SJCRH30 (cell line): ENCODE data around the gene GRID1. TPM values are rescaled to one million over a fixed set of nuclear protein-coding genes. Genes with fewer than 3 reads are reported as not detected.
"Not testable (repeated sequence)": the region's sequence is repeated elsewhere in the genome, so short reads cannot be mapped to it uniquely, and the experiment has no call there.

Experiments
- DNase-seq, 2 experiments: peaks; one replicate each; pipeline ENCODE4 v3.0.0-alpha.2; 2015 to 2020
- H3K27ac ChIP-seq: fragments of 250-450 bp; sonication (Bioruptor Pico); 2 replicates; pipeline ENCODE4 v1.5.1; 2020; ENCODE audit warnings: mild to moderate bottlenecking, moderate library complexity
- H3K27me3 ChIP-seq: fragments of 250-450 bp; sonication (Bioruptor Pico); 2 replicates; pipeline ENCODE4 v1.5.1; 2020; ENCODE audit warnings: mild to moderate bottlenecking, moderate library complexity
- H3K36me3 ChIP-seq: fragments of 250-450 bp; sonication (Bioruptor Pico); 2 replicates; pipeline ENCODE4 v1.5.1; 2020; ENCODE audit warnings: mild to moderate bottlenecking, moderate library complexity
- H3K4me1 ChIP-seq: fragments of 250-450 bp; sonication (Bioruptor Pico); 2 replicates; pipeline ENCODE4 v1.5.1; 2020; ENCODE audit warnings: mild to moderate bottlenecking, moderate library complexity
- H3K4me3 ChIP-seq: fragments of 250-450 bp; sonication (Bioruptor Pico); 2 replicates; pipeline ENCODE4 v1.5.1; 2020; ENCODE audit warnings: mild to moderate bottlenecking, moderate library complexity
- H3K9me3 ChIP-seq: fragments of 250-450 bp; sonication (Bioruptor Pico); replicated peaks from 2 replicates; pipeline ENCODE4 v1.5.1; 2020; ENCODE audit warnings: mild to moderate bottlenecking, moderate library complexity
- total RNA-seq: library from RNA; depleted of rRNA; stranded (reverse); fragments of >200 nt; shearing (Covaris generic); gene quantifications from 2 replicates; pipeline ENCODE4 v1.2.3, GENCODE V29; 2014

GRID1 gene
- total RNA-seq, 1 experiment from 2014 or later, result not detected

- Histone ChIP-seq H3K4me1 (no peaks in the 10 kb centered on the region), H3K27me3 (no peaks in the 10 kb centered on the region), H3K27ac (peak overlapping the region; percentile 16; the same call in 1 of the 2 replicates), H3K36me3 (no peaks in the 10 kb centered on the region), H3K4me3 (peak overlapping the region; percentile 72), H3K9me3 (no peaks in the 10 kb centered on the region)
- peak; percentile 91 to 95 for DNase-seq
Observed at GRCh38 chr10:86399879-86400704, 33.5 kb upstream of the GRID1 start.

- no peaks in the 10 kb centered on the region for H3K36me3 ChIP-seq
Observed at GRCh38 chr10:86399514-86399878, 32.9 kb upstream of the GRID1 start.

GRCh38 chr10:86397120-86397519, 30.5 kb upstream of the GRID1 start:
- H3K4me1 ChIP-seq, result no peaks in the 10 kb centered on the region
- no peak for DNase-seq
- no peaks in the 10 kb centered on the region for H3K36me3 ChIP-seq
- H3K4me3 ChIP-seq, result no peak overlapping the region
- no peaks in the 10 kb centered on the region for H3K27me3 ChIP-seq
- no peaks in the 10 kb centered on the region for H3K9me3 ChIP-seq
- no peak overlapping the region for H3K27ac ChIP-seq

More at GRCh38 chr10:86399514-86399878, 32.9 kb upstream of the GRID1 start:
- no peak for DNase-seq
- Histone ChIP-seq H3K27ac (no peak overlapping the region), H3K4me1 (no peaks in the 10 kb centered on the region), H3K4me3 (peak overlapping the region; percentile 72), H3K9me3 (no peaks in the 10 kb centered on the region), H3K27me3 (no peaks in the 10 kb centered on the region)

- Histone ChIP-seq H3K36me3 (no peaks in the 10 kb centered on the region), H3K27ac (no peak overlapping the region), H3K9me3 (no peaks in the 10 kb centered on the region), H3K27me3 (no peaks in the 10 kb centered on the region), H3K4me1 (no peaks in the 10 kb centered on the region), H3K4me3 (no peak overlapping the region)
- no peak for DNase-seq
Observed at GRCh38 chr10:86393862-86394455, 27.4 kb upstream of the GRID1 start.

GRCh38 chr10:86393362-86393761, 26.8 kb upstream of the GRID1 start:
- no peak for DNase-seq
- Histone ChIP-seq H3K4me1 (no peaks in the 10 kb centered on the region), H3K27ac (no peak overlapping the region), H3K36me3 (no peaks in the 10 kb centered on the region), H3K9me3 (no peaks in the 10 kb centered on the region), H3K4me3 (no peak overlapping the region), H3K27me3 (no peaks in the 10 kb centered on the region)

GRCh38 chr10:86392723-86393094, 26.1 kb upstream of the GRID1 start:
- H3K4me3 ChIP-seq, result no peak overlapping the region
- H3K27me3 ChIP-seq, result no peaks in the 10 kb centered on the region
- H3K27ac ChIP-seq, result no peak overlapping the region
- no peaks in the 10 kb centered on the region for H3K4me1 ChIP-seq
- no peaks in the 10 kb centered on the region for H3K9me3 ChIP-seq
- H3K36me3 ChIP-seq, result no peaks in the 10 kb centered on the region
- DNase-seq, result no peak

GRCh38 chr10:86391986-86392722, 25.6 kb upstream of the GRID1 start:
- Histone ChIP-seq H3K27ac (no peak overlapping the region), H3K4me3 (no peak overlapping the region), H3K36me3 (no peaks in the 10 kb centered on the region), H3K4me1 (no peaks in the 10 kb centered on the region), H3K27me3 (no peaks in the 10 kb centered on the region), H3K9me3 (no peaks in the 10 kb centered on the region)
- no peak for DNase-seq

- Histone ChIP-seq H3K9me3 (no peaks in the 10 kb centered on the region), H3K27me3 (no peaks in the 10 kb centered on the region), H3K4me1 (no peaks in the 10 kb centered on the region), H3K27ac (no peak overlapping the region), H3K4me3 (no peak overlapping the region), H3K36me3 (no peaks in the 10 kb centered on the region)
- no peak for DNase-seq
Observed at GRCh38 chr10:86391236-86391840, 24.7 kb upstream of the GRID1 start.

- Histone ChIP-seq H3K4me3 (no peak overlapping the region), H3K4me1 (no peaks in the 10 kb centered on the region), H3K27me3 (no peaks in the 10 kb centered on the region), H3K36me3 (no peaks in the 10 kb centered on the region), H3K27ac (no peak overlapping the region), H3K9me3 (no peaks in the 10 kb centered on the region)
- no peak for DNase-seq
Observed at GRCh38 chr10:86390337-86391120, 23.9 kb upstream of the GRID1 start.

GRCh38 chr10:86389441-86390193, 23.0 kb upstream of the GRID1 start:
- Histone ChIP-seq H3K27ac (no peak overlapping the region), H3K4me1 (no peaks in the 10 kb centered on the region), H3K27me3 (no peaks in the 10 kb centered on the region), H3K4me3 (no peak overlapping the region), H3K36me3 (no peaks in the 10 kb centered on the region), H3K9me3 (no peaks in the 10 kb centered on the region)
- no peak for DNase-seq

GRCh38 chr10:86389109-86389440, 22.5 kb upstream of the GRID1 start:
- not testable (repeated sequence) for H3K4me3 ChIP-seq, H3K9me3 ChIP-seq, H3K36me3 ChIP-seq, DNase-seq, H3K4me1 ChIP-seq, H3K27ac ChIP-seq, H3K27me3 ChIP-seq

- Histone ChIP-seq H3K27me3 (no peaks in the 10 kb centered on the region), H3K4me3 (no peak overlapping the region), H3K27ac (no peak overlapping the region), H3K4me1 (no peaks in the 10 kb centered on the region), H3K36me3 (no peaks in the 10 kb centered on the region), H3K9me3 (no peaks in the 10 kb centered on the region)
- no peak for DNase-seq
Observed at GRCh38 chr10:86388119-86388704, 21.6 kb upstream of the GRID1 start.

- no peaks in the 10 kb centered on the region for H3K4me1 ChIP-seq
- no peak for DNase-seq
- H3K4me3 ChIP-seq, result no peak overlapping the region
- H3K27ac ChIP-seq, result no peak overlapping the region
- H3K27me3 ChIP-seq, result no peaks in the 10 kb centered on the region
- no peaks in the 10 kb centered on the region for H3K9me3 ChIP-seq
- H3K36me3 ChIP-seq, result no peaks in the 10 kb centered on the region
Observed at GRCh38 chr10:86387178-86387794, 20.7 kb upstream of the GRID1 start.
